ENCODE results near the gene NUP188.
"Not testable (repeated sequence)": the region's sequence is repeated elsewhere in the genome, so short reads cannot be mapped to it uniquely, and the experiment has no call there.

NUP188 gene

GRCh38 chr9:129026442-129027223, 79.1 kb downstream of the NUP188 start:
- DNase-seq = peak in 23 of 51 donors; percentile 10 to 67 (median 35)

- no peak for DNase-seq
Observed at GRCh38 chr9:129027224-129027684, 79.8 kb downstream of the NUP188 start.

- peak in 8 of 51 donors; percentile 40 to 78 (median 64) for DNase-seq
Observed at GRCh38 chr9:129027685-129028191, 80.2 kb downstream of the NUP188 start.

GRCh38 chr9:129028192-129028966, 80.9 kb downstream of the NUP188 start, which contains the start of gene SH3GLB2:
Gene SH3GLB2, minus strand, starts transcription at chr9:129028331. Its CDS starts 177 bp downstream, at chr9:129028154.
- DNase-seq = peak; percentile 33 to 100 (median 97)

- DNase-seq = no peak
Observed at GRCh38 chr9:129030191-129030590, 82.7 kb downstream of the NUP188 start.

GRCh38 chr9:129031514-129031913, 84.0 kb downstream of the NUP188 start:
- DNase-seq = no peak

GRCh38 chr9:129032541-129033159, 85.2 kb downstream of the NUP188 start:
- no peak for DNase-seq

- no peak for DNase-seq
Observed at GRCh38 chr9:129033216-129033615, 85.7 kb downstream of the NUP188 start.

- not testable (repeated sequence) for DNase-seq
Observed at GRCh38 chr9:129035838-129036237, 88.3 kb downstream of the NUP188 start.

GRCh38 chr9:129036241-129036922, 88.9 kb downstream of the NUP188 start, which contains the start of gene MIGA2:
Gene MIGA2, plus strand, starts transcription at chr9:129036626. Its CDS starts 3,969 bp downstream, at chr9:129040595.
- DNase-seq = peak; percentile 63 to 99 (median 96)

GRCh38 chr9:129036923-129037766, 89.6 kb downstream of the NUP188 start:
- DNase-seq = no peak

GRCh38 chr9:129037767-129038098, 90.2 kb downstream of the NUP188 start:
- DNase-seq = no peak

- DNase-seq = peak in 8 of 51 donors; percentile 6 to 36 (median 16)
Observed at GRCh38 chr9:129038109-129038852, 90.8 kb downstream of the NUP188 start.

- no peak for DNase-seq
Observed at GRCh38 chr9:129040113-129040643, 92.7 kb downstream of the NUP188 start.

GRCh38 chr9:129042016-129042415, 94.5 kb downstream of the NUP188 start:
- DNase-seq = no peak

GRCh38 chr9:129052592-129052991, 105.1 kb downstream of the NUP188 start:
- no peak for DNase-seq

- no peak for DNase-seq
Observed at GRCh38 chr9:129053020-129053419, 105.5 kb downstream of the NUP188 start.

- DNase-seq = no peak
Observed at GRCh38 chr9:129054163-129054851, 106.8 kb downstream of the NUP188 start.

All from hypothalamus (tissue), 51 donors.